HepG2 (cell line): ENCODE measurements around the gene ARHGAP31. TPM values are rescaled to one million over a fixed set of nuclear protein-coding genes. Genes with fewer than 3 reads are reported as not detected.

Experiments used
- KLF12 ChIP-seq: sonication (generic); formaldehyde crosslinking; IDR thresholded peaks from 2 replicates; pipeline ENCODE4 v1.4.0; 2020; ENCODE audit warnings: missing genetic modification reagents, borderline replicate concordance
- MAFK ChIP-seq, 2 experiments: IDR thresholded peaks in 1 of 2; conservative IDR thresholded peaks in 1 of 2; 2 replicates each; pipeline ENCODE4 v1.6.1; 2011; ENCODE audit warnings: improper control_type of control experiment in 2 of 2, low read length in 2 of 2
- RBM39 ChIP-seq: fragments of 200-400 bp; formaldehyde crosslinking; IDR thresholded peaks from one replicate; pipeline ENCODE4 v1.6.1; 2018; ENCODE audit warnings: antibody characterized with exemption, mild to moderate bottlenecking, low read depth, low read length; ENCODE audit not compliant: poor library complexity, severe bottlenecking
- SKI ChIP-seq: fragments of 450-650 bp; IDR thresholded peaks from one replicate; pipeline ENCODE4 v1.6.1; 2018; ENCODE audit warnings: mild to moderate bottlenecking; ENCODE audit not compliant: partially characterized antibody
- TRIM24 ChIP-seq: sonication (generic); formaldehyde crosslinking; IDR thresholded peaks from 2 replicates; pipeline ENCODE4 v1.8.0; 2022; ENCODE audit warnings: mild to moderate bottlenecking, missing genetic modification reagents
- ZFP41 ChIP-seq: sonication (generic); formaldehyde crosslinking; IDR thresholded peaks from 2 replicates; pipeline ENCODE4 v1.4.0; 2020; ENCODE audit warnings: mild to moderate bottlenecking, missing genetic modification reagents, borderline replicate concordance
- ZNF124 ChIP-seq: sonication (generic); formaldehyde crosslinking; IDR thresholded peaks from 2 replicates; pipeline ENCODE4 v1.4.0; 2020; ENCODE audit warnings: missing genetic modification reagents
- ZNF326 ChIP-seq: sonication (generic); formaldehyde crosslinking; IDR thresholded peaks from 2 replicates; pipeline ENCODE4 v1.4.0; 2020; ENCODE audit warnings: missing genetic modification reagents, borderline replicate concordance
- ZNF383 ChIP-seq: sonication (generic); formaldehyde crosslinking; IDR thresholded peaks from 2 replicates; pipeline ENCODE4 v1.4.0; 2020; ENCODE audit warnings: missing genetic modification reagents, mild to moderate bottlenecking, borderline replicate concordance
- ZNF451 ChIP-seq: sonication (generic); formaldehyde crosslinking; IDR thresholded peaks from 2 replicates; pipeline ENCODE4 v1.5.0; 2020; ENCODE audit warnings: mild to moderate bottlenecking, missing genetic modification reagents
- polyA plus RNA-seq, 8 experiments: library from polyadenylated mRNA; depleted of rRNA in 3 of 8; stranded (reverse) in 7 of 8; unstranded in 1 of 8; fragments of >200 nt; fragmentation: Illumina TruSeq in 4 of 8; extraction: Trizol in 4 of 8; gene quantifications; 2 replicates each; pipeline versions ENCODE4 v1.2.1 to v1.2.3, GENCODE V29; 2011 to 2016; ENCODE audit warnings: low read depth in 4 of 8, missing spikeins in 1 of 8, mixed read lengths in 1 of 8; ENCODE audit not compliant: insufficient read depth in 1 of 8
- total RNA-seq, 5 experiments: library from RNA; depleted of rRNA; stranded (reverse); fragments of >200 nt; fragmentation: Illumina TruSeq; extraction: Trizol; gene quantifications; 2 replicates each; pipeline ENCODE4 v1.2.3, GENCODE V29; 2016; ENCODE audit warnings: low read depth in 1 of 5
- TF ChIP-seq, protein P1 (sequence below): sonication (generic); formaldehyde crosslinking; IDR thresholded peaks from 2 replicates; pipeline ENCODE4 v1.8.1; 2023; ENCODE audit warnings: mild to moderate bottlenecking, moderate library complexity, missing genetic modification reagents
- TF ChIP-seq, protein P2 (sequence below): IDR thresholded peaks from 2 replicates; pipeline ENCODE4 v1.6.1; 2012; ENCODE audit warnings: low read length, improper control_type of control experiment

ARHGAP31 gene
- total and polyA plus RNA-seq, 2 of the 13 experiments (the other 11 are each of a cell fraction or from before 2014, with no cell fraction given), result not detected

DNA sequence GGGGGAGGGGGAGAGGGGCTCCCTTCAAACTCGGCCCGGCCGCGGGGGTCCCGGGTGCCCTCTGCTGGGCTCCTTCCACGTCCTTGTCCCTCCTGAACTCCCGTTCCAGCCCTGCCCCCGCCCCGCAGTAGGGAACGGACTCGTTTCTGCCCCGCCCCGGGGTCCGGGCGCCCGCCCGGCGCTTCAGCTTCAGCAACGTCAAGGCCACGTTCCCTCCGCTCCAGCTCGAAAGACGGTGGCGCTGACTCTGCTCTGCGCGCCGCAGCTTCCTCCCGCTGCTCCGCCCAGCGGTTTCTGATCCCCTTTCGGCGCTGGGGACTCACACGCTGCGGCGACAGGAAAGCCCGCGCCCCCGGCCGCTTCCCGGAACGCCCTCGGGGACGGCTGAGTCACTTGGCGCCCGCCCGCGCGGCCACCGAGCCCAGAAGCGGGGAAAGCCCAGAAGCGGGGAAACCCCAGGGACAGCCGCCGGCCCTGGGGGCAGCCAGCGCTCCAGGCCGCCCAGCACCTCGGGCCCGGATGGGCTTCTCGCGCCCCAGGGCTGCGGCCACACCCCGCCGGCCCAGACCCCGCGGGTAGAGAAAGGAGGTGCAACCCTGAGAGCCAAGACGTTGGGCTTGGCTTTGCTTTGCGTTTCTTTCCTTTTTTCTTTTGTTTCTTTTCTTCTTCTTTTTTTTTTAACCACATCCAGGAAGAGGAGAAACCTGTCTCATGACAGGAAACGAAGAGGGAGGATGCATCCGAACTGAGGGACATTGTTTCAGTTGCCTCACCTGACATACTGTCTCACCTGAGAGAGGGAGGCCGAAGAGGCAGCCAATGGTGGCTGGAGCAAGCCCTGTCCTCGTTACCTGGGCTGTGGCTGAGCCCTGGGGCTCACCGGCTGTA lies 28.9 kb downstream of the ARHGAP31 start (continued):
- TF ChIP-seq MAFK (conservative IDR thresholded peaks at IDR 0.05 in 1 of 2, IDR thresholded peaks at IDR 0.05 in 1 of 2; ENCODE audit: low read length in 2 of 2), result no peak
- no peak for TF ChIP-seq TRIM24
- TF ChIP-seq, protein P1, sequence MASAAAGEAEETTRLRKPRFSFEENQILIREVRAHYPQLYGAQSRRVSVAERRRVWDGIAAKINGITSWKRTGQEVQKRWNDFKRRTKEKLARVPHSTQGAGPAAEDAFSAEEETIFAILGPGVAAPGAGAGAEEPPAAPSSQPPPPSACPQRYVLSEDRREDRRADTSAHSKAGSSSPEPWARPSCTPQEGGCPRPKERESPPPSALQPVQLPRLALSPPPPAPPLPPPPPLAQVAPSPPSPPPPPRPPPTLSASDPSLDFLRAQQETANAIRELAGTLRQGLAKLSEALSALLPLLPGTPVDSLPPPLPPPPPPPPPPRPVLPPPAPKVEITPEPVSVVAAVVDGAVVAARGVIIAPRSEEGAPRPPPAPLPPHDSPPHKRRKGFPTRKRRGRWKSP (CRISPR knock-in tag), result peak; percentile 93
- TF ChIP-seq SKI, result peak; percentile 21
- peak; percentile 96 for TF ChIP-seq RBM39
- 0 out of 2 replicates have a peak, but pooled peaks have one; percentile 43 for TF ChIP-seq ZNF451 (CRISPR knock-in tag)
- TF ChIP-seq, protein P2, sequence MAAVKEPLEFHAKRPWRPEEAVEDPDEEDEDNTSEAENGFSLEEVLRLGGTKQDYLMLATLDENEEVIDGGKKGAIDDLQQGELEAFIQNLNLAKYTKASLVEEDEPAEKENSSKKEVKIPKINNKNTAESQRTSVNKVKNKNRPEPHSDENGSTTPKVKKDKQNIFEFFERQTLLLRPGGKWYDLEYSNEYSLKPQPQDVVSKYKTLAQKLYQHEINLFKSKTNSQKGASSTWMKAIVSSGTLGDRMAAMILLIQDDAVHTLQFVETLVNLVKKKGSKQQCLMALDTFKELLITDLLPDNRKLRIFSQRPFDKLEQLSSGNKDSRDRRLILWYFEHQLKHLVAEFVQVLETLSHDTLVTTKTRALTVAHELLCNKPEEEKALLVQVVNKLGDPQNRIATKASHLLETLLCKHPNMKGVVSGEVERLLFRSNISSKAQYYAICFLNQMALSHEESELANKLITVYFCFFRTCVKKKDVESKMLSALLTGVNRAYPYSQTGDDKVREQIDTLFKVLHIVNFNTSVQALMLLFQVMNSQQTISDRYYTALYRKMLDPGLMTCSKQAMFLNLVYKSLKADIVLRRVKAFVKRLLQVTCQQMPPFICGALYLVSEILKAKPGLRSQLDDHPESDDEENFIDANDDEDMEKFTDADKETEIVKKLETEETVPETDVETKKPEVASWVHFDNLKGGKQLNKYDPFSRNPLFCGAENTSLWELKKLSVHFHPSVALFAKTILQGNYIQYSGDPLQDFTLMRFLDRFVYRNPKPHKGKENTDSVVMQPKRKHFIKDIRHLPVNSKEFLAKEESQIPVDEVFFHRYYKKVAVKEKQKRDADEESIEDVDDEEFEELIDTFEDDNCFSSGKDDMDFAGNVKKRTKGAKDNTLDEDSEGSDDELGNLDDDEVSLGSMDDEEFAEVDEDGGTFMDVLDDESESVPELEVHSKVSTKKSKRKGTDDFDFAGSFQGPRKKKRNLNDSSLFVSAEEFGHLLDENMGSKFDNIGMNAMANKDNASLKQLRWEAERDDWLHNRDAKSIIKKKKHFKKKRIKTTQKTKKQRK, result no peak
- TF ChIP-seq ZNF383 (CRISPR knock-in tag), result no peak
- 0 out of 2 replicates have a peak, but pooled peaks have one; percentile 37 for TF ChIP-seq KLF12 (CRISPR knock-in tag)
- TF ChIP-seq ZFP41, result peak; percentile 57; the same call in 1 of the 2 replicates
- TF ChIP-seq ZNF326 (CRISPR knock-in tag), result no peak
- TF ChIP-seq ZNF124, result 0 out of 2 replicates have a peak, but pooled peaks have one; percentile 50
